ENCODE measurements around the gene ZNF718.
"Not testable (repeated sequence)": the region's sequence is repeated elsewhere in the genome, so short reads cannot be mapped to it uniquely, and the experiment has no call there.

The ZNF718 gene

DNA sequence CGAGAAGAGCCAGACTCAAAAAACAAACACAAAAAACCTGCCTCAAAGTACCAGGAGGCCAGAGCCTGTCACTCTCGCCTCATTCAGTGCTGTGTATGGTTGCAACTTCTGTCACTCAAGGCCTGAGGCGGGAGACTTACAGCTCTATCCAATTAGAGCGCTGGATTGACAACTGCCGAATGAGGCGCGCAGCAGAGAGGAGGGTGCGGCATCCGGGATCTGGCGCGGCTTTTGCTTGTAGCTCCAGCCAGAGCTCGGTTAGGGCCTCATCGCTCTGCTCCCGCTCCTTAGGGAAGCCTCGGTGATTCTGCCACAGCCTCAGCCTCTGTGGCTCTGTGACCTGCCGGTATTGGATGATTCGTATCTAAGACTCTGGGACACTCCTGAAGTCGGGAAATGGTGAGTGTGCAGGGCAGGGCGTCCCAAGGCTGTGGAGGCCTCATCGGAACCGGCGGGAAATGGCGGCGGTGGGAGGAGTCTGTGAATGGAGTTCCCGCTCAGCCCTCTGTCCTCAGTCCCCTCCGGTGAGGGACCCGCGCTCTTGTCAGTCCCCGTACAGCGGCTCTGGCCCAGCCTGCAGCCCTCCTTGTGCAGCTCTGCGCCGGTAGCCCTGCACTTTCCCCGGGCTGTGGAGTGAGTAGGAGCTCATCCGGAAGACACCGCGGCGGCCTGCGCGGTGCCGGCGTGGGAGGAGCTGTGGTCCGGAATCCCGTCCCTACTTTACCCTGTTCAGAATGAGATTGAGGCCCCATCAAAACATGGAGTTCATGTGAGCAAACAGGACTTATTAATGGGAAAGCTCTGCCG lies at the start of gene ZNF718:
Gene ZNF718, plus strand, starts transcription at position 227 of the 807 bp plus-strand sequence. Its CDS starts 170 bp downstream, at position 397.
- DNase-seq, result peak; percentile 96

DNA sequence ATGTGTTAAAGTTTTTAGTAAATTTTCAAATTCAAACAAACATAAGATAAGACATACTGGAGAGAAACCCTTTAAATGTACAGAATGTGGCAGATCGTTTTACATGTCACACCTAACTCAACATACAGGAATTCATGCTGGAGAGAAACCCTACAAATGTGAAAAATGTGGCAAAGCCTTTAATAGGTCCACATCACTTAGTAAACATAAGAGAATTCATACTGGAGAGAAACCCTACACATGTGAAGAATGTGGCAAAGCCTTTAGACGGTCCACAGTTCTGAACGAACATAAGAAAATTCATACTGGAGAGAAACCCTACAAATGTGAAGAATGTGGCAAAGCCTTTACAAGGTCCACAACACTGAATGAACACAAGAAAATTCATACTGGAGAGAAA lies 38.4 kb upstream of the ZNF718 start:
- no peak for DNase-seq

DNA sequence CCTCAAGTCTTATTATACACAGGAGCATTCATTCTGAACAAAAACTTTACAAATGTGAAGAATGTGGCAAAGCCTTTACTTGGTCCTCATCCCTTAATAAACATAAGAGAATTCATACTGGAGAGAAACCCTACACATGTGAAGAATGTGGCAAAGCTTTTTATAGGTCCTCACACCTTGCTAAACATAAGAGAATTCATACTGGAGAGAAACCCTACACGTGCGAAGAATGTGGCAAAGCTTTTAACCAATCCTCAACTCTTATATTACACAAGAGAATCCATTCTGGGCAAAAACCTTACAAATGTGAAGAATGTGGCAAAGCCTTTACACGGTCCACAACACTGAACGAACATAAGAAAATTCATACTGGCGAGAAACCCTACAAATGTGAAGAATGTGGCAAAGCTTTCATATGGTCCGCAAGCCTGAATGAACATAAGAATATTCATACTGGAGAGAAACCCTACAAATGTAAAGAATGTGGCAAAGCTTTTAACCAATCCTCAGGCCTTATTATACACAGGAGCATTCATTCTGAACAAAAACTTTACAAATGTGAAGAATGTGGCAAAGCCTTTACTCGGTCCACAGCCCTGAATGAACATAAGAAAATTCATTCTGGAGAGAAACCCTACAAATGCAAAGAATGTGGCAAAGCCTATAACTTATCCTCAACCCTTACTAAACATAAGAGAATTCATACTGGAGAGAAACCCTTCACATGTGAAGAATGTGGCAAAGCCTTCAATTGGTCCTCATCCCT lies 37.6 kb upstream of the ZNF718 start:
- DNase-seq, result not testable (repeated sequence)

DNA sequence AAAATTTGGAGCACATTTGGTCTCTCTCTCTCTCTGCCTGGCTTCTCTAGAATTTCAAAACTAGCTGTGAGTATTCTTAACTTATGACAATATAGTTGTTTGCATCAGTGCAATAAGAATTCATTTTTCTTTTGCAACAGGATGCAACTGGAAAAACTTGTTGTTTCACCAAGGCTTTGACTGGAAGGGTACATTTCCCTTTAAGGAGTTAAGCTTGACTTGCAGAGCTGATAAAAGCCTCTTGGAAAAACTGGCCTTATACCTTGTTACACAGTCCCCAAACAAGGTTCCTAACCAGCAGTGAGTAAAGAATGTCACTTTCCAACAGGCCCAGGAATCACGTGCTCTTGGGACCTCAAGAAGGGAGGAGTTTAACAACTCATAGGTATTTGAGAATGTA lies 25.9 kb upstream of the ZNF718 start:
- no peak for DNase-seq

DNA sequence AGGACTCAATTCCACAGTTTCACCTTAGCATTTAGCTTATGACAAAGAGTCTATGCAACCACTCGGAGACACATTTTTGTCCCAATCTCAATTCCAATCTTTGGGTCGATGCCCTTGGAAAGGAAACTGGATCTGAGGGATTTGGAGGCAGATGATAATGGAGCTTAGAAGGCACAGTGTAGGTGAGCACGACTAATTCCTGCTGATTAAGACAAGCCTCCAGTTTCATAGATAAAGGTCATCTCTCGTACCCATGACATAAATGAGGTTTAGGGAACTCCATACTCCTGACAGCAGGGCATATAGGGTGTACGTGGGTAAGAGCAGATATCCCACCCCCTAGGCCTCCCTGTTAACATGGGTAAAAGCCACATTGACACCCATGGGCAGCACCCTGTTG lies 24.4 kb upstream of the ZNF718 start:
- no peak for DNase-seq

DNA sequence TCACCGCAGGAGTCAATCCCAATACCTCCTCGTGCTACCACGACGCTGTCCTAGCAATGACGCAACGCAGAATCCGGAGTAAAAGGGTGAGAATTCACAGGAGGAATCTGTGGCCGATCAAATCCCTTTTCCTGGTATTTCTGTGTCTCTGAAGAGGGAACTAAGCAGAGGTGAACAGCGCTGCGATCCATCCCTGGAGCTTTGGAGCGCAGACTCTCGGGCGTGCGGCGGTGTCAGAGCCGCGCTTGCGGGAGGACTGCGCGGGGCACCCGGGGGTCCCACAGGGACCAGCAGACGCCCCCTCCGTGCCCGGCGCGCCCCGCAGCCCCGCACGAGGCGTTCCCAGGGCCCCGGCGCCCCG lies 17.2 kb upstream of the ZNF718 start:
- no peak for DNase-seq

DNA sequence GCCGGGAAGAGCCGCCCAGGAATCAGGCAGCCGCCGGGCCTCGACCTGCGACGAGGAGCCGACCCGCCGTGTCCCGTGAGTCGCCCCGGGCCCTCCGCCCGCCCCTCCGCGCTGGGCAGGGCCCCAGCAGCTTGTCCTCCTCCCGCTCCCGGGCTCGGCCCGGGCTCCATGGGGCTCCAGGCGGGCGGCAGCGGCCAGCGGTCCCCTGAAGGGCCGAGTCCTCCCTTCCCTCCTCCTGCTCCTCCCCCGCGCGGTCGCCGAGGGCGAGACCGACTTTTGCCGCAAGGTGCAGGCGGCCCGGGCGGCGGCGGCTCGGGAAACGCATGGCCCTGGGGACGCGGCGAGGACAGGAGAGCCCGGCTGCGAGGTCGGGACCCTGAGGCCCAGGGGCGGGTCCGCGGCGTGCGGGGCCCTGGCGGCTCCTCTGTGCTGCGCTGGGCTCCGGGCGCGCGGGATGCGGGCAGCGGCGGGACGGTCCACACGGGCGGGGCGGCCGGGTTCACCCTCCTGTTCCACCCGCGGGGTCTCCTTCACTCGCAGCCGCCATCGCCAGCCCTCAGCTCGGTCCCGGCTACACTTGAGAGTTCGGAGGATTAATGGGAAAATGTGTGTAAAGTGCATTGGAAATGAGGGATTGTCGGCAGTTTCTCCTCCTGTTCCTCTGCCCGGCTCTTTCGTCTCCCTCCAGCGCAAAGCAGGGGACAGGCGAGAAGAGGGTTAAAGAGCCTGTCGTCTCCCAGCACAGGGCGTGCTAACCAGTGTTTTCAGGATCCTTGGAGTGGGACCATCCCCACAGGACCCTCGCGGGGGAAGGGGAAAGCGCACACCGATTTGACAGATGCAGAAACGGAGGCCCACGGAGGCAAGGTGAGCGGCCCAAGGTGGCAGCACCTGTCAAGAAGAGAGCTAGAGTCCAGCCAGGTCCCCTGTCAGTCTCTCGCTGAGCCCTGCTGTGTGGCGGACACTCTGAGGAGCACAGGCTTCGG lies 16.6 kb upstream of the ZNF718 start:
- DNase-seq, result no peak

DNA sequence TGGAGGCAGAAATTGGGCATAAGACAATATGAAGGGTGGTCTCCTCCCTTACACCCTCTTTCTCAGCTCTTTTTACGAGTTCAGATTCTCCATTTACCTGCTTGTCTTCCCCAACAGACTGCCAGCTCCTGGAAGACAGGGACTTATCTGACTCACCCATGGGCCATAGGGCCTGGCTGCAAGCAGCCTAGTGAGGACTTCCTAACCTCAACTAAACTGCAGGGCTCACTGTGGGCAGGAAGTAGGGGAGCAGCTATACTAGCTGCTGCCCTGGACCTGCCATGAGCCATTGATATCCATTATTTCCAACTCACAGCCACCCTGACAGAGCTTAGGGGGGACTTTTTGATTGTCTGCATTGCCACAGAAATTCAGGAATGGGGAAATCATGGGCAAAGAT lies 11.5 kb upstream of the ZNF718 start:
- DNase-seq, result no peak

DNA sequence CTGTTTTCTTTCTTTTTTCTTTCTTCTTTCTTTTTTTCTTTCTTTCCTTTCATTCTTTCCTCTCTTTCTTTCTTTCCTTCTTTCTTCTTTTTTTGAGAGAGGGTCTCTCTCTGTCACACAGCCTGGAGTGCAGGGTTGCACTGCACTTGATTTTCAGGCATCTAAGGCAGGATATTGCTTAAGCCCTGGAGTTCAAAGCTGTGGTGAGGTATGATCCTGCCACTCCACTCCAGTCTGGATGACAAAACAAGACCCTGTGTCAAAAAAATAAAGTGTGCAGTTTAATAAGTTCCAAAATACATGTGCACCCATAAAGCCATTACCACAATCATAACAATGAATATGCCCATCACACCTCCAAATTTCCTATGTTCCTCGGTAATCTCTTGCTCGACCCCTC lies 10.6 kb upstream of the ZNF718 start:
- DNase-seq, result no peak

DNA sequence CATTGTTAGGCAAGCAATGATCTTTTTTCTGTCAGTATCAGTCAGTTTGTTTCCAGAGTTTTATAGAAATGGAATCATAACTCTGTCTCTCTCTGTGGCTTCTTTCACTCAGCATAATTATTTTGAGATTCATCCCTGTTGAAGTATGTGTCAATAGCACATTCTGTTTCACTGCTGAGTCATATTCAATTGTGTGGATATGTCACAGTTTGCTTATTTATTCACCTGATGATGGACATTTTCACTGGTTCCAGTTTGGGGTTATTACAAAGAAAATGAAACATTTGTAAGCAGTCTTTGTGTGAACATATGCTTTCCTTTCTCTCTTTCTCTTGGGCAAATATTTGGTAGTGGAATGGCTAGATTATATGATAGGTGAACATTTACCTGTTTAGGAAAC lies 10.2 kb upstream of the ZNF718 start:
- no peak for DNase-seq

DNA sequence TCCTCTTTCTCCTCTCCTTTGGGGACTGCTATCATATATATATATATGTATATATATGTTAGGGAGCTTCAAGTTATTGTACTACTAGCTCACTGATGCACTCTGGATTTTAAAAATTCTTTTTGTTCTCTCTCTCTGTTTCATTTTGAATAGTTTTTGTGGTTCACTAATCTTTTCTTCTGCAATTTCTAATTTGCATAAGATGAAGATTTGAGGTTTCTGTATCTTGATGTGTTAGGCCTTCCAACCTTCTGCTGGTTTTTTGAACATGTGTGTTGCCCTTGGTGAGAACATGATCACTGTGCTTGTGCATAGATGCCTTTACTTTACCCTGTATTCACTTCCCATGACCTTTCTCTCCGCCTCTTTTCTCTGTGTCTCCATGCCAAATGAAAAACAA lies 7.8 kb upstream of the ZNF718 start:
- no peak for DNase-seq

DNA sequence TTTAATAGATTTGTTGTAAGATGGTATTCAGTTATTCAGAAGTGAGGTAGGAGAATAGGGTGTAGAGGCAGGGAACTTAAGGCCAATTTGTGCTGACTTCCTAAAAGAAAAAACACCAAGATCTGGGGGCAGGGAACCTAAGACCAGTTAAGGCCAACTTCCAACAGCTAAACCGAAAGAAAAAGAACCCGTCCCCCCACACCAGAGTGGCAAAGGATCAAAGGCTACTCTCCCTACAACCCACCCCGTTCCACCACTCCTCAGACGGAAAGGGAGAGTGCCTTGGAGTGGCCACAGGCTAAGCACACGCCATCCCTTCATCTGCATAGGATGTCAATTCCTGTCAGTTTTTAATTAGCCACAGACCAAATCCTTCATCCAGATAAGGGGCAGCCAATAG lies 3.7 kb upstream of the ZNF718 start:
- DNase-seq, result no peak

DNA sequence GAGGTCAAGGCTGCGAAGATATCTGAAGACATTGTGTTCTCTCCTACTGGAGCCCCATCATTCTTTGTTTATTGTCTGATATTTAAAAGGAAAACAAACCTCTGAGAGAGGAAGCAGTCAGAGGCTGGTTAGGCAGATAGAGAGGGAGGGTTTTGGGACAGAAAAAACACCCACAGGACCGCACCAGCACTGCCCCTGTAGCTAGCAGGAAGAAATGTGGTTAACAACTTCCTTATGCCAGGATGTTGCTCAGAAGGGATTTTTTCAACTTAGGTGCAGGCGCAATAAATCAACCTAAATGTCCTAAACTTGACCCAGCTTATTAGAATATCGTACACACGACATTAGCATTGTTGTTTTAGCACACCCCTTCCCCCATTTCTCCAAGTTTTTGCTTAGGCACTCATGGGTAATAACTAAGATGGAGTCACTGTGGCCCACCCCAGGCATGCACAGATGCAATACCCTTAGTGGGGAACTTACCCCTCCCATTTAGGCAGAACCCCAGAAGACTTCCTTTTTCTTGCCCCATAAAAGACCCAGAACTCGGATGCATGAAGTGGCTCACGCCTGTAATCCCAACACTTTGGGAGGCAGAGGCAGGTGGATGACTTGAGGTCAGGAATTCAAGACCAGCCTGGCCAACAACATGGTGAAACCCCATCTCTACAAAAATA lies 2.8 kb upstream of the ZNF718 start:
- DNase-seq, result no peak

DNA sequence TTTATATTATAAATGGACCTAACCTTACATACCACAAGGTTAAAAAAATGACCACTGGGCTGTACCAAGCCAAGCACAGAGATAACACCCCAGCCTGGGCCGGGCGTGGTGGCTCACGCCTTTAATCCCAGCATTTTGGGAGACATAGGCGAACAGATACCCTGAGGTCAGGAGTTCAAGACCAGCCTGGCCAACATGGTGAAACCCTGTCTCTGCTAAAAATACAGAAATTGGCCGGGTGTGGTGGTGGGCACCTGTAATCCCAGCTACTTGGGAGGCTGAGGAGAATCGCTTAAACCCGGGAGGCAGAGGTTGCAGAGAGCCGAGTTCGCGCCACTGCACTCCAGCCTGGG lies 403 bp upstream of the ZNF718 start:
- not testable (repeated sequence) for DNase-seq

DNA sequence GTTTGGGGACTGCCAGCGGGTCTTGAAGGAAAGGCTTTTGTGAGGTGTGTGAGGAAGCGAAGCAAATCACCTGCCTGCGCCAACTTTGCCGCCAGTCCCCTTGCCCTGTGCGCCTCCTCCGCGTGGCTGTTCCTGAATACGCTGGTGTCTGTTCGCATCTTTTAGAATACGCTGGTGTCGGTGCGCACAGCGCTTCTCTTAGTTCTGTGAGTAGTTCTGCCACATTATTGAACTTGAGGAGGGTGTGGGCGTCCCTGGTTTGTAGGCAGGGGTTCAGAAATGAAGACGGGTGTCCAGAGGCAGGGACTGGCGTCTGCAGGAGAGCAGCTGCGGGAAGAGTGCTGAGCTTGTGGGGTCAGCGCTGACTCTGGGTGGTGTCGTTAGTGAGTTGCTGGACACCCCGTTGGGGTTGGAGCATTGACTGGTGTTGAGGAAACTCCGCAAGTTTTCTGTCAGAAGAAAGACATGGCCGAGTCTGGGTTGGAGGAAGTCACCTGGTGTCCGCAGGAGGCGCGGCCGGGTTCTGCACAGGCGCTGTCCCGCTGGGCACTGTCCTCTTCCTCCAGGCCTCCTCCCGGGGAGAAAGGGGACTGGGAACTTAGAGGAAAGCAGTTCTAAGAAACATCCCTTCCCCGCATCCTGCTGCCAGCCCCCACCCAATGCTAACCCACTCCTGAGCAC lies 930 bp downstream of the ZNF718 start:
- DNase-seq, result peak; percentile 1

DNA sequence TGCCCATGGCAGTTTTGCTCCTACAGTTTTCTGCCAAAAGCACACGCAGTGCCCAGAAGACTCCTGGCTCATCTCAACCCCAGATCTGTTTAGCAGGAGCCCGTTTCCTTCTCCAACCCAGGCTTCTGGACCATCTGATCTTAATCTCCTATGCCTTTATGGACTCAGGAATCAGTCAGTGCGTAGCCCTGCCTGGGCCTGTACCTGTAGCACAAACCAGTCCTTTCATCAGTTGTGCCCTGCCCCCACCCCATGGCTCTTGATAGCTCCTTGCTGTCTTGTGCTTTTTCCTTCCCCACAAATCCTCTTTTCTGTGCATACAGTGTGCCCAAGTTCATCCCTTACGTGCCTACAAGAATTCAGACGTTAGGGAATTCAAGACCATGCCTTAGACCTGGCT lies 1.5 kb downstream of the ZNF718 start:
- DNase-seq, result no peak

DNA sequence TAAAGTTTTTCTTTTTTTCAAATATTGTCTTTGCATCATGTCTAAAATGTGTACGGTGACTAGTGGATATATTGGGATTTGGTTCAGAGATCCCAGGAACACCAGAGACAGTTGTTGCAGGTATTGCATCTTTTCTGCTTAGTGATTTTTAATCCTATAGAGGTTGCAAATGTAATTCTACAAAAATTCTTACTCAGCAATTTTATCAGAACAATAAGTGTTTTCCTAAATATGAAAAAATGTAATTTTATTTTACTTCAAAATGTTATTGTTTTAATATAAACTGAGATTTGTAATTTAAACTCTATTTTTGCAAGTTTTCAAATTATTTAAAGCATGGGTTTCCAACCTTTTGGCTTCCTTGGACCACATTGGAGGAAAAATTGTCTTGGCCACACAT lies 8.2 kb downstream of the ZNF718 start:
- no peak for DNase-seq

DNA sequence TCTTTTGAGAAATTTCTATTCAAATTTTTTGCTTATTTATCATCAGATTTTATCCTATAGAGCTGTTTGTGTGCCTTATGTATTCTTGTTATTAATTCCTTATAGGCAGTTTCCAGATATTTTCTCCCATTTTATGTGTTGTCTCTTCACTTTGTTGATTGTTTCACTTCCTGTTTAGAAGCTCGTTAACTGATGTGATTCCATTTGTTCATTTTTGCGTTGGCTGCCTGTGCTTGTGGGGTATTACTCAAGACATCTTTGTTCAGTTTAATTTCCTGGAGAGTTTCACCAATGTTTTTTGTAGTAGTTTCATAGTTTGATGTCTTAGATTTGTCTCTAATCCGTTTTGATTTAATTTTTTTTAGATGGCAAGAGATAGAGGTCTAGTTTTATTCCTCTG lies 14.6 kb downstream of the ZNF718 start:
- no peak for DNase-seq

DNA sequence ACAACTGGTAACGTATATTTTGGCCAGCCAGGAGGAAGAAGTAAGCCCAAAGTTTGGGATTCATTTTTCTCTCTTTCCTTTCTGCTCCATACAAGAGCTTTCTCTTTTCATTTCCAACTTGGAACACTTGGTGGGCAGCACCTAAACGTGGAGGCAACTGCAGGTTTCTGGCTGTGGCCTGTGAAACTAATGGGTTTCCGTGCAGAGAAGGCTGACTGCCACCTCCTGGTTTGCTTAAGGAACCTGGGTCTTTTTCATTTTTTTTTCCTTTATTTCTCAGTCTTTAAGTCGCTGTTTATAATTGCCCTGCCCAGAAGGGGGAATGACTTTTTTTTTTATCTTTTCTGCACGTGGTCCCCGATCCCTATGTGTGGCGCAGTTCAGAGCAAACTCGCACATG lies 15.4 kb downstream of the ZNF718 start:
- no peak for DNase-seq

DNA sequence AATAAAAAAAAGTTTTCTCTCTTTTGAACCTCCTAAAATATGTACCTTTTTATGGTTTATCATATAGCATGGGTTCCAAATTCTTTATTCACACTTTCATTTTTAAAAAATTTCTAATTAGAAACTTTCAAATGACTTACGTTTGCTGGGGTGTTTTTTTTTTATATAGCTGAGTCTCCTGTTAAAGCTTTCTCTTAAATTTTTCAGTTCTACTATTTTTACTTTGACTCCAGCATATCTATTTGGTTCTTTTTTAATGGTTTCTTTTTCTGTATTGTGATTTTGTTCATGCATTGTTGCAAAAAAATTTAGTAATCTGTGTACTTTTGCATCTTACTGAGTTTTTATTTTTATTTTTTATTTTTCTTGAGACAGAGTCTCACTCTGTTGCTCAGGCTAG lies 22.3 kb downstream of the ZNF718 start:
- DNase-seq, result no peak

DNA sequence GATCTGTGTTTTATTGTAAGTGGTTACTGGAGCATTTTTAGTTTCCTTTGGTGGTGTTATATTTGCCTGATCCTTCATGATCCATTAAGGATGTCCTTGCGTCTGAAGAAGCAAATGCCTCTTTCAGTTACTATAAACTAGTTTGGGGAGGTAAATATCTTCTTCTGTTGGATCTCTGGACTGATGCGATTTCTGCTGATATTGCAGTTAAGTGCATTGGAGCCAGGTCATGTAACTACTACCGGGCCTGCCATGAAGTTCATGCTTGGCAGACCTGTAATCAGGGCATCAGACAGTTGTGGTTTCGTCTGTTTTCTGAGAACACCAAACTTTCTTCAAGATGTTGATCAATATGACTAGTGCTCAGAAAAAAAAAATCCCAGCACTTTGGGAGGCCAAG lies 22.9 kb downstream of the ZNF718 start:
- no peak for DNase-seq

Data from fibroblast of upper back skin (primary cell).